B cell (primary cell): Measurements from ENCODE around the gene LCP1.

Source experiments
- CTCF ChIP-seq: fragments of 200-600 bp; IDR thresholded peaks from one replicate; pipeline ENCODE4 v1.8.0; 2022; ENCODE audit warnings: antibody characterized with exemption, mild to moderate bottlenecking
- EZH2 ChIP-seq: IDR thresholded peaks from 2 replicates; pipeline ENCODE4 v1.6.1; 2012; ENCODE audit warnings: borderline replicate concordance, low read depth, mild to moderate bottlenecking, moderate library complexity, low read length; ENCODE audit not compliant: insufficient read depth, poor library complexity, severe bottlenecking

- TF ChIP-seq CTCF (no peak), EZH2 (no peak)
These were observed 96.2 kb downstream of the LCP1 start for GRCh38 chr13:46085737-46086136.
